OCI-LY7 (cell line): ENCODE results near the gene PLVAP. TPM values are rescaled to one million over a fixed set of nuclear protein-coding genes. Genes with fewer than 3 reads are reported as not detected.

ENCODE experiments used
- BruUV-seq: library from RNA; stranded (reverse); fragments of 400-500 nt; replicated peaks from 2 replicates; lab custom pipeline; 2021; lab: Mats Ljungman, UMichigan
- CTCF ChIA-PET: fragments of 300-600 bp; sonication (Branson Sonifier 250); formaldehyde crosslinking; loops from one replicate; lab custom pipeline; 2022; ENCODE audit warnings: antibody characterized with exemption; ENCODE audit not compliant: unreplicated experiment; lab: Charles Lee
- POLR2A ChIA-PET: fragments of 300-600 bp; sonication (Branson Sonifier 250); formaldehyde crosslinking; loops from one replicate; lab custom pipeline; 2022; ENCODE audit warnings: antibody characterized with exemption; lab: Charles Lee
- DNase-seq: peaks from one replicate; pipeline ENCODE4 v3.0.0-alpha.2; 2015; ENCODE audit warnings: low spot score
- H2AFZ ChIP-seq: fragments of 200-600 bp; sonication (generic), shearing (Covaris generic); 2 replicates; pipeline ENCODE4 v1.6.1; 2014; ENCODE audit warnings: mild to moderate bottlenecking, antibody characterized with exemption, low read length, moderate library complexity
- H3K27ac ChIP-seq: fragments of 200-600 bp; sonication (generic); 2 replicates; pipeline ENCODE4 v1.5.1; 2014; ENCODE audit warnings: mixed run types, low read depth, mild to moderate bottlenecking, moderate library complexity, low read length, inconsistent platforms; ENCODE audit not compliant: poor library complexity, severe bottlenecking
- H3K36me3 ChIP-seq: fragments of 200-600 bp; sonication (generic); 2 replicates; pipeline ENCODE4 v1.6.1; 2014; ENCODE audit warnings: mild to moderate bottlenecking, antibody characterized with exemption, low read length, moderate library complexity, mixed read lengths; ENCODE audit not compliant: insufficient read depth
- H3K4me1 ChIP-seq: fragments of 200-600 bp; sonication (generic); 2 replicates; pipeline ENCODE4 v1.5.1; 2014; ENCODE audit warnings: mild to moderate bottlenecking, low read length; ENCODE audit not compliant: insufficient read depth, poor library complexity, severe bottlenecking
- H3K4me2 ChIP-seq: fragments of 200-600 bp; sonication (generic); 2 replicates; pipeline ENCODE4 v1.6.1; 2014; ENCODE audit warnings: mild to moderate bottlenecking, low read length
- H3K4me3 ChIP-seq: fragments of 200-600 bp; sonication (generic); 2 replicates; pipeline ENCODE4 v1.5.1; 2014; ENCODE audit warnings: mild to moderate bottlenecking, low read depth, low read length; ENCODE audit not compliant: poor library complexity, severe bottlenecking
- H3K79me2 ChIP-seq: fragments of 200-600 bp; sonication (generic); 2 replicates; pipeline ENCODE4 v1.6.1; 2016; ENCODE audit warnings: low read depth, mild to moderate bottlenecking, low read length, moderate library complexity, mixed read lengths; ENCODE audit not compliant: insufficient read depth
- H3K9me2 ChIP-seq: fragments of 200-600 bp; sonication (generic); 2 replicates; pipeline ENCODE4 v1.6.1; 2016; ENCODE audit warnings: mild to moderate bottlenecking, low read length, mixed read lengths; ENCODE audit not compliant: insufficient read depth
- H3K9me3 ChIP-seq: fragments of 200-600 bp; sonication (generic); 2 replicates; pipeline ENCODE4 v1.6.1; 2014; ENCODE audit warnings: mild to moderate bottlenecking, mixed run types, low read length, mixed read lengths
- H4K20me1 ChIP-seq: fragments of 200-600 bp; sonication (generic); 2 replicates; pipeline ENCODE4 v1.6.1; 2014; ENCODE audit warnings: mild to moderate bottlenecking, antibody characterized with exemption, low read length, moderate library complexity, mixed read lengths; ENCODE audit not compliant: insufficient read depth
- EZH2phosphoT487 ChIP-seq: fragments of 200-600 bp; sonication (generic); IDR thresholded peaks from 2 replicates; pipeline ENCODE4 v1.6.1; 2018; ENCODE audit warnings: low read depth, borderline replicate concordance, mild to moderate bottlenecking, mixed run types, antibody characterized with exemption, low read length, moderate library complexity, mixed read lengths
- intact Hi-C: fragments of 100-400 bp; cut with micrococcal nuclease; formaldehyde crosslinking; loops from one replicate; pipeline ENCODE4 v1.10.0; 2022; ENCODE audit not compliant: unreplicated experiment
- total RNA-seq, 2 experiments: library from RNA; depleted of rRNA in 1 of 2; stranded (reverse); fragments of >200 nt in 1 of 2; shearing (Covaris generic) in 1 of 2; gene quantifications; 2 replicates each; pipeline ENCODE4 v1.2.3, GENCODE V29; 2014 to 2022
- TF ChIP-seq, protein P1 (sequence below): fragments of 200-600 bp; sonication (generic); conservative IDR thresholded peaks from 2 replicates; pipeline ENCODE4 v1.5.1; 2014; ENCODE audit warnings: mild to moderate bottlenecking, antibody characterized with exemption, low read length, moderate library complexity, mixed read lengths

The PLVAP gene
- total RNA-seq, 2 experiments from 2014 or later = 0.16 to 1.5 TPM

DNA sequence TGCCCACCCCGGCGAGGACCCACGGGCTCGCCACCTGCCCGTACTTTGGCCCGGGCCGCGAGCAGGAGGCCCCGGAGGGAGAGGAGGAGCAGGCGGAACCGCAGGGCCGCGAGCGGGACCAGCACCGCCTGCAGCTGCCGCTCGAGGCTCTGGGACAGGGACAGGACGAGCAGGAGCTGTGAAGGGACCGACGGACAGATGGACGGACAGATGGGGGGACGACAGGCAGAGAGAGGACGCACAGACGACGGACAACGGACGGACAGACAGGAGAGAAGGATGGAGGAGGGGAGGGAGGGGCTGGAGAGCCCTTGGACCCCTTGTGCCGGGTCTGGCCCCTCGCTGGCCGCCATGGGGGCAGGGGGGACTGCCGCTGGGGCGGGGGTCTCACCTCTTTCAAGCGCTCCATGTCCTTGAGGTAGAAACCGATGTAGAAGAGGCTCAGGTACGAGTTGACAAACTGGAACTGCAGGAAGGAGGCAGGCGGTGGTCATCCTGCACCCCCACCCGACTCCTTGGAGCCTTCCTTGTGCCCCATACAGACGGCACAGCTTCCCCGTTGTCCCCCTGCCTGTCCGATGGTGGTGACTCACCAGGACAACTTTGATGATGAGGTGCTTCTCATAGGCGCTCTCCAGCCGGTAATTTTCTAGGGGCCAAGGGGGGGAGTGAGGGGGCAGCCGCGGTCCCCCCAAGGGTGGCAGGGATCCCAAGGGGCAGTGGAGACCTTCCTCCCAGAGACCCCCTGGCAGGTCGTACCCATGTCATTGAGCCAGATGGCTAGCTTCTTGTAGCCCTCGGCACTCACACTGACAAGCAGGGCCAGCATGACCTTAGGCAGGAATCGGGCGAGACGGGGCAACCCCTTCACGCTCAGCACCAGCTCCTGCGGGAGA, 47.5 kb downstream of the PLVAP start:
- Histone ChIP-seq H3K79me2 (no peaks in the 10 kb centered on the region), H3K9me2 (no peaks in the 10 kb centered on the region), H3K4me3 (no peak overlapping the region), H3K4me2 (no peak overlapping the region), H2AFZ (no peak overlapping the region), H4K20me1 (no peaks in the 10 kb centered on the region), H3K4me1 (peaks cover 19% of the 10 kb centered on the region), H3K36me3 (no peaks in the 10 kb centered on the region), H3K27ac (no peak overlapping the region), H3K9me3 (no peaks in the 10 kb centered on the region)
- intact Hi-C loops = no loop called here
- no peak for DNase-seq
- CTCF ChIA-PET = no interaction called here
- BruUV-seq = no TSS peak
- POLR2A ChIA-PET = no interaction called here
- TF ChIP-seq, protein P1, sequence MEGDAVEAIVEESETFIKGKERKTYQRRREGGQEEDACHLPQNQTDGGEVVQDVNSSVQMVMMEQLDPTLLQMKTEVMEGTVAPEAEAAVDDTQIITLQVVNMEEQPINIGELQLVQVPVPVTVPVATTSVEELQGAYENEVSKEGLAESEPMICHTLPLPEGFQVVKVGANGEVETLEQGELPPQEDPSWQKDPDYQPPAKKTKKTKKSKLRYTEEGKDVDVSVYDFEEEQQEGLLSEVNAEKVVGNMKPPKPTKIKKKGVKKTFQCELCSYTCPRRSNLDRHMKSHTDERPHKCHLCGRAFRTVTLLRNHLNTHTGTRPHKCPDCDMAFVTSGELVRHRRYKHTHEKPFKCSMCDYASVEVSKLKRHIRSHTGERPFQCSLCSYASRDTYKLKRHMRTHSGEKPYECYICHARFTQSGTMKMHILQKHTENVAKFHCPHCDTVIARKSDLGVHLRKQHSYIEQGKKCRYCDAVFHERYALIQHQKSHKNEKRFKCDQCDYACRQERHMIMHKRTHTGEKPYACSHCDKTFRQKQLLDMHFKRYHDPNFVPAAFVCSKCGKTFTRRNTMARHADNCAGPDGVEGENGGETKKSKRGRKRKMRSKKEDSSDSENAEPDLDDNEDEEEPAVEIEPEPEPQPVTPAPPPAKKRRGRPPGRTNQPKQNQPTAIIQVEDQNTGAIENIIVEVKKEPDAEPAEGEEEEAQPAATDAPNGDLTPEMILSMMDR = no peak
- no peak for TF ChIP-seq EZH2phosphoT487

DNA sequence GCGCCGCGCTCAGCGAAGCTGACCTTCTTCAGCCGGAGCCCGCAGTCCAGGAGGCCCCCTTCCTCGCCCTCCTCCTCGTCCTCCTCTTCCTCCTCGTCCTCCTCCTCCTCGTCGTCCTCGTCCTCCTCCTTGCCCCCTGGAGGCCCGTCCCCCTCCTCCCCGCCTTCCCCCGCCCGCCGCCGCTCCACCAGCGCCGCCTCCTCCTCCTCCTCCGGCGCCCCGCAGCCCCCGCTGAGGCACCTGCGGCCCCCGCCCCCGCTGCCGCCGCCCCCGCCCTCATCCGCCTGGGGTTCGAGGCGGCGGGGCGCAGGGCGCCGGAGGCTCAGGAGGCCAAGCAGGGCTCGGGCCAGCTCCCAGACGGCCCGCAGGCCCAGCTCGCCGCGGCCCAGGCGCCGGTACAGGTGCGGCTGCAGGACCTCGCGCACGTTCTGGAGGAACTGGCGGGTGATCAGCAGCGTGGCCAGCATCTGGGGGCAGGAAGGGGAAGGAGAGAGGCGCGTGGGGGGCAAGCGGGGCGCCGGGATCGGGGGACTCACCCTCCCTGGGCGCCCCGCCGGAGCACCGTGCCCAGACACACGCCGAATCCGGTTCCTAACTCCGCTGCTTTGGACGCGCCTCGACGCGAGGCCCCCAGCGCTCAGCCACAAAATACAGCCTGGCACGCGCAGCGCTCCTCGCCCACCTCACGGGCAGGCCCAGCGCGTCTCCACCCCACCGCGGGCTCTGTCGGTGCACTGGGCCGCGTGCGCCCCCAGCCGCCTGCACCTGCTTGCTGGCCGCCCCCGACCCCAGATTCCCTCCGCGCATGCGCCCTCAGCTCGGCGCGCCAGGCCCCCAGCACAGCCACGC, 48.4 kb downstream of the PLVAP start:
- intact Hi-C loops = no loop called here
- Histone ChIP-seq H3K79me2 (no peaks in the 10 kb centered on the region), H2AFZ (no peak overlapping the region), H3K27ac (no peak overlapping the region), H3K4me1 (peaks cover 18% of the 10 kb centered on the region), H3K4me3 (no peak overlapping the region), H3K9me2 (no peaks in the 10 kb centered on the region), H4K20me1 (no peaks in the 10 kb centered on the region), H3K9me3 (no peaks in the 10 kb centered on the region), H3K36me3 (no peaks in the 10 kb centered on the region), H3K4me2 (peak overlapping the region; percentile 53; the same call in 1 of the 2 replicates)
- POLR2A ChIA-PET = no interaction called here
- BruUV-seq = no TSS peak
- CTCF ChIA-PET = no interaction called here
- TF ChIP-seq EZH2phosphoT487 = no peak
- TF ChIP-seq, protein P1 = no peak
- DNase-seq = no peak
